ENCODE results near the gene HRH2. TPM values are rescaled to one million over a fixed set of nuclear protein-coding genes. Genes with fewer than 3 reads are reported as not detected.

The HRH2 gene
- total and polyA plus RNA-seq, 2 donors (not counting 1 experiment from before 2014, with no cell fraction given) = 0.46 TPM; not detected in 1

DNA sequence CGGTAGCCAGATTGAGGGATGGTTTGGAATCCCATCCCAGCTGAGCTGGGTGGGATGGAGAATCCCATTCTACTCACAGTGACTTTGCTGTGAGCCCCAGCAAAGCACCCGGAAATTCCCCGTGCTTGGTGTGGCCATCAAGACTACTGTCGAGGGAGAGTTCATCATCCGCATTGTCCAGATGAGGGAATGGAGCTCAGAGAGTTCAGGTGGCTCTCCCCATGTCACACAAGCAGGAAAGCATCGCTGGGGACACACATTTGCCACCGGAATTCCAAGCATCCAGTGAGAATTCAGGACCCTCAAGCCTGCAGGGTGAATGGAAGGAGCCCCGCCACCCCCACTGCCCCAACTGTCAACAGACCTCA, 54.4 kb downstream of the HRH2 start:
- no peaks in the 10 kb centered on the region for H3K36me3 ChIP-seq (replicated peaks in 1 of 2; ENCODE audit: control extremely low read depth in 1 of 2, control insufficient read depth in 1 of 2, extremely low read depth in 1 of 2, insufficient read depth in 2 of 2, low read length in 1 of 2)
- ChIA-PET CTCF (no interaction called here), POLR2A (no interaction called here)
- no peak overlapping the region for H2AFZ ChIP-seq (ENCODE audit: insufficient read depth, low read depth, low read length, poor library complexity, severe bottlenecking)
- H3K4me1 ChIP-seq (ENCODE audit: control insufficient read depth in 2 of 2, insufficient read depth in 2 of 2, low read length in 2 of 2) = no peaks in the 10 kb centered on the region
- Mint-ChIP-seq H3K27me3 (peaks cover 23% of the 10 kb centered on the region), H3K9me3 (ENCODE audit: insufficient read depth) (peaks cover 6% of the 10 kb centered on the region), H3K4me1 (no peaks in the 10 kb centered on the region), H3K27ac (no peak overlapping the region), H3K4me3 (no peak overlapping the region)
- DNase-seq = no peak
- TF ChIP-seq, protein P1, sequence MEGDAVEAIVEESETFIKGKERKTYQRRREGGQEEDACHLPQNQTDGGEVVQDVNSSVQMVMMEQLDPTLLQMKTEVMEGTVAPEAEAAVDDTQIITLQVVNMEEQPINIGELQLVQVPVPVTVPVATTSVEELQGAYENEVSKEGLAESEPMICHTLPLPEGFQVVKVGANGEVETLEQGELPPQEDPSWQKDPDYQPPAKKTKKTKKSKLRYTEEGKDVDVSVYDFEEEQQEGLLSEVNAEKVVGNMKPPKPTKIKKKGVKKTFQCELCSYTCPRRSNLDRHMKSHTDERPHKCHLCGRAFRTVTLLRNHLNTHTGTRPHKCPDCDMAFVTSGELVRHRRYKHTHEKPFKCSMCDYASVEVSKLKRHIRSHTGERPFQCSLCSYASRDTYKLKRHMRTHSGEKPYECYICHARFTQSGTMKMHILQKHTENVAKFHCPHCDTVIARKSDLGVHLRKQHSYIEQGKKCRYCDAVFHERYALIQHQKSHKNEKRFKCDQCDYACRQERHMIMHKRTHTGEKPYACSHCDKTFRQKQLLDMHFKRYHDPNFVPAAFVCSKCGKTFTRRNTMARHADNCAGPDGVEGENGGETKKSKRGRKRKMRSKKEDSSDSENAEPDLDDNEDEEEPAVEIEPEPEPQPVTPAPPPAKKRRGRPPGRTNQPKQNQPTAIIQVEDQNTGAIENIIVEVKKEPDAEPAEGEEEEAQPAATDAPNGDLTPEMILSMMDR (IDR thresholded peaks at IDR 0.05) = no peak
- no peak for TF ChIP-seq EZH2 (IDR thresholded peaks at IDR 0.05; ENCODE audit: borderline replicate concordance, insufficient read depth, low read depth, low read length, poor library complexity, severe bottlenecking)
- H3K9me3 ChIP-seq (ENCODE audit: control extremely low read depth in 1 of 3, control insufficient read depth in 2 of 3, insufficient read depth in 1 of 3, low read length in 2 of 3) = peaks cover 0 to 25% (median 7%) of the 10 kb centered on the region in 3 donors
- no peak overlapping the region for H3K4me3 ChIP-seq (ENCODE audit: control extremely low read depth in 1 of 5, extremely low read depth in 1 of 5, insufficient read depth in 1 of 5, low read depth in 2 of 5, low read length in 4 of 5)
- WGBS (ENCODE audit: insufficient coverage) = 93% methylated on average over 8 of the region's 8 CpGs
- ATAC-seq (ENCODE audit: low read depth) = no peak
- no peaks in the 10 kb centered on the region for H3K27me3 ChIP-seq (replicated peaks in 1 of 4; ENCODE audit: control extremely low read depth in 1 of 4, control insufficient read depth in 3 of 4, insufficient read depth in 4 of 4, low read length in 3 of 4)
- intact Hi-C loops (cut with micrococcal nuclease) = no loop called here
- no peak overlapping the region for H3K4me2 ChIP-seq (replicated peaks; ENCODE audit: low read depth, low read length, poor library complexity, severe bottlenecking)
- H4K20me1 ChIP-seq (ENCODE audit: control insufficient read depth, insufficient read depth, low read length, poor library complexity, severe bottlenecking) = no peaks in the 10 kb centered on the region
- no peak overlapping the region for H3K27ac ChIP-seq (ENCODE audit: low read length in 2 of 2)
- no peaks in the 10 kb centered on the region for H3K79me2 ChIP-seq (ENCODE audit: control insufficient read depth, insufficient read depth, low read length)
- no peak overlapping the region for H3K9ac ChIP-seq (ENCODE audit: low read length)

DNA sequence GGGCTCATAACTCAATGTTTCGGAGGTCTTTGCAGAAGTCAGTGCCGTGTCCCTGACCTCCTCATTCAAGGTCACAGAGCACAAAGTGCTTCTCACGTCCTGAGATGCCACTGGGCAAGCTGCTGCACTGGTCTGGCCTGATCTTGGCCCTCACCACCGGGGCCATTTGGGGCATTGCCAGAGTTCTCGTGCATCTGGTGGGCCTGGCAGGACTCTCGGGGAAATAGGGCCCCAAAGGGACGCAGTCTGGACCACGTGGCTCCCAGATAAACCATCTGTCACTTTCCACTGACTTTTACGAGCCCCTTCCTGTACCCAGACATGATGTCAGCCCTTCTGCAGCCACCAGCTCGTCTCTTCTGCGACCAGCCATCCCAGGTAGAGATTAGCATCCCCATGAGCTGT, 54.8 kb downstream of the HRH2 start:
- peaks cover 24% of the 10 kb centered on the region for H3K27me3 Mint-ChIP-seq

More for the DNA sequence above, 54.8 kb downstream of the HRH2 start:
- Histone ChIP-seq H3K4me2 (replicated peaks; ENCODE audit: low read depth, low read length, poor library complexity, severe bottlenecking) (no peak overlapping the region), H4K20me1 (ENCODE audit: control insufficient read depth, insufficient read depth, low read length, poor library complexity, severe bottlenecking) (no peaks in the 10 kb centered on the region), H3K27ac (ENCODE audit: low read length in 2 of 2) (no peak overlapping the region), H3K9me3 (ENCODE audit: control extremely low read depth in 1 of 3, control insufficient read depth in 2 of 3, insufficient read depth in 1 of 3, low read length in 2 of 3) (peaks cover 0 to 25% (median 7%) of the 10 kb centered on the region in 3 donors), H3K9ac (ENCODE audit: low read length) (no peak overlapping the region), H3K4me3 (ENCODE audit: control extremely low read depth in 1 of 5, extremely low read depth in 1 of 5, insufficient read depth in 1 of 5, low read depth in 2 of 5, low read length in 4 of 5) (no peak overlapping the region), H3K79me2 (ENCODE audit: control insufficient read depth, insufficient read depth, low read length) (no peaks in the 10 kb centered on the region), H3K27me3 (replicated peaks in 1 of 4; ENCODE audit: control extremely low read depth in 1 of 4, control insufficient read depth in 3 of 4, insufficient read depth in 4 of 4, low read length in 3 of 4) (no peaks in the 10 kb centered on the region), H3K36me3 (replicated peaks in 1 of 2; ENCODE audit: control extremely low read depth in 1 of 2, control insufficient read depth in 1 of 2, extremely low read depth in 1 of 2, insufficient read depth in 2 of 2, low read length in 1 of 2) (no peaks in the 10 kb centered on the region), H3K4me1 (ENCODE audit: control insufficient read depth in 2 of 2, insufficient read depth in 2 of 2, low read length in 2 of 2) (no peaks in the 10 kb centered on the region), H2AFZ (ENCODE audit: insufficient read depth, low read depth, low read length, poor library complexity, severe bottlenecking) (no peak overlapping the region)
- Mint-ChIP-seq H3K9me3 (ENCODE audit: insufficient read depth) (peaks cover 6% of the 10 kb centered on the region), H3K27ac (no peak overlapping the region), H3K4me1 (no peaks in the 10 kb centered on the region), H3K4me3 (no peak overlapping the region)
- intact Hi-C loops (cut with micrococcal nuclease) = no loop called here
- DNase-seq (no peak), ATAC-seq (ENCODE audit: low read depth) (no peak)
- 43% methylated on average over 11 of the region's 11 CpGs for WGBS (ENCODE audit: insufficient coverage)
- TF ChIP-seq, protein P1 (IDR thresholded peaks at IDR 0.05) = no peak
- TF ChIP-seq EZH2 (IDR thresholded peaks at IDR 0.05; ENCODE audit: borderline replicate concordance, insufficient read depth, low read depth, low read length, poor library complexity, severe bottlenecking) = no peak
- CTCF ChIA-PET = no interaction called here
- POLR2A ChIA-PET = no interaction called here
